ENCODE measurements around the gene RBMS3.

- TF ChIP-seq CTCF (IDR thresholded peaks at IDR 0.05) = no peak
- no peak for TF ChIP-seq POLR2A (IDR thresholded peaks at IDR 0.05)
These were observed 234.0 kb downstream of the RBMS3 start for GRCh38 chr3:29514912-29515311.
